H1 (cell line): Measurements from ENCODE around the gene EFHC1. TPM values are rescaled to one million over a fixed set of nuclear protein-coding genes. Genes with fewer than 3 reads are reported as not detected.

ENCODE experiments used
- POU5F1 ChIP-seq: IDR thresholded peaks from 2 replicates; pipeline ENCODE4 v1.6.1; 2011; ENCODE audit warnings: low read depth, mild to moderate bottlenecking, low read length, moderate library complexity
- polyA plus RNA-seq, 7 experiments: library from polyadenylated mRNA; depleted of rRNA in 3 of 7; stranded (reverse) in 5 of 7; unstranded in 2 of 7; fragments of >200 nt in 5 of 7; fragments of 200-250 nt in 2 of 7; gene quantifications; 1 replicate in 5 of 7; 2 replicates in 1 of 7; 4 replicates in 1 of 7; pipeline versions ENCODE4 v1.2.1 to v1.2.3, GENCODE V29; 2011 to 2013; ENCODE audit warnings: missing spikeins in 2 of 7, mixed read lengths in 2 of 7
- total RNA-seq: library from RNA; stranded (reverse); fragmentation: NEBNext Ultra II Directional; extraction: Animal tissue kit (Norgen Biotek cat#: 25700); gene quantifications from 2 replicates; pipeline ENCODE4 v1.2.1, GENCODE V29; 2021

Gene EFHC1
- total and polyA plus RNA-seq, 2 of the 8 experiments (the other 6 are each of a cell fraction or from before 2014, with no cell fraction given), result 10.5 to 16.4 TPM

DNA sequence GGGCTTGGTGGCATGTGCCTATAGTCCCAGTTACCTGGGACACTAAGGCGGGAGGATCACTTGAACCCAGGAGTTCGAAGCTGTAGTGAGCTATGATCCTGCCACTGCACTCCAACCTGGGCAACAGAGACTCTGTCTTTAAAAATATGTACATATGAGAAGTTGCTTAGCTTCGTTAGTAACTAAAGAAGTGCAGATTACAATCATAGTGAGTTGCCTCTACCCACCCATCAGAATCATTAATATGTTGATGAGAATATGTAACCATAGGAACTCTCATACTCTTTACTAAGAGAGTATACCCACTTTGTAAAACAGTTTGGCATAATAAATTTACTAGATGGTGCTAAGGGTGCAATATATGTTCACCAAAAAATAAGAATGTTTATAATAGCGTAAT lies 54.0 kb downstream of the EFHC1 start (continued):
- no peak for TF ChIP-seq POU5F1
